ENCODE measurements around the gene SNX1. TPM values are rescaled to one million over a fixed set of nuclear protein-coding genes. Genes with fewer than 3 reads are reported as not detected.

The SNX1 gene
- total RNA-seq, 4 donors from 2014 or later = 74.5 to 178 (median 95.5) TPM

GRCh38 chr15:64136347-64136746 lies 40.6 kb downstream of the SNX1 start:
- Histone ChIP-seq H3K36me3 (no peaks in the 10 kb centered on the region), H3K27me3 (no peaks in the 10 kb centered on the region), H3K27ac (no peak overlapping the region), H3K4me1 (no peaks in the 10 kb centered on the region), H3K4me3 (no peak overlapping the region), H3K9me3 (no peaks in the 10 kb centered on the region)
- intact Hi-C loops (cut with DNase I; ENCODE audit: low total_unique reads) = no loop called here
- TF ChIP-seq CTCF (IDR thresholded peaks at IDR 0.05) = no peak
- DNase-seq = no peak

GRCh38 chr15:64137226-64137833 lies 41.5 kb downstream of the SNX1 start:
- Histone ChIP-seq H3K9me3 (no peaks in the 10 kb centered on the region), H3K27ac (no peak overlapping the region), H3K4me3 (no peak overlapping the region), H3K36me3 (no peaks in the 10 kb centered on the region), H3K27me3 (no peaks in the 10 kb centered on the region), H3K4me1 (no peaks in the 10 kb centered on the region)
- no peak for DNase-seq
- TF ChIP-seq CTCF (IDR thresholded peaks at IDR 0.05) = no peak
- no peak for TF ChIP-seq POLR2A (IDR thresholded peaks at IDR 0.05)
- intact Hi-C loops (cut with DNase I; ENCODE audit: low total_unique reads) = no loop called here

- no peak overlapping the region for H3K4me3 ChIP-seq
- H3K9me3 ChIP-seq = no peaks in the 10 kb centered on the region
- no peaks in the 10 kb centered on the region for H3K4me1 ChIP-seq
- H3K36me3 ChIP-seq = no peaks in the 10 kb centered on the region
- no peak for TF ChIP-seq CTCF (IDR thresholded peaks at IDR 0.05)
- TF ChIP-seq POLR2A (IDR thresholded peaks at IDR 0.05) = no peak
- intact Hi-C loops (cut with DNase I; ENCODE audit: low total_unique reads) = no loop called here
- H3K27ac ChIP-seq = no peak overlapping the region
- no peak for DNase-seq
- no peaks in the 10 kb centered on the region for H3K27me3 ChIP-seq
These were observed 42.7 kb downstream of the SNX1 start for GRCh38 chr15:64138331-64138941.

- no peak overlapping the region for H3K4me3 ChIP-seq
- TF ChIP-seq CTCF (IDR thresholded peaks at IDR 0.05) (no peak), POLR2A (IDR thresholded peaks at IDR 0.05) (no peak)
- DNase-seq = no peak
- H3K36me3 ChIP-seq = no peaks in the 10 kb centered on the region
- no peaks in the 10 kb centered on the region for H3K4me1 ChIP-seq
- no peaks in the 10 kb centered on the region for H3K27me3 ChIP-seq
- no peaks in the 10 kb centered on the region for H3K9me3 ChIP-seq
- no peak overlapping the region for H3K27ac ChIP-seq
- intact Hi-C loops (cut with DNase I; ENCODE audit: low total_unique reads) = no loop called here
These were observed 46.2 kb downstream of the SNX1 start for GRCh38 chr15:64141798-64142512.

- H3K4me1 ChIP-seq = no peaks in the 10 kb centered on the region
- DNase-seq = no peak
- H3K36me3 ChIP-seq = no peaks in the 10 kb centered on the region
- no peaks in the 10 kb centered on the region for H3K27me3 ChIP-seq
- no peaks in the 10 kb centered on the region for H3K9me3 ChIP-seq
- intact Hi-C loops (cut with DNase I; ENCODE audit: low total_unique reads) = no loop called here
- TF ChIP-seq POLR2A (IDR thresholded peaks at IDR 0.05) = no peak
- no peak for TF ChIP-seq CTCF (IDR thresholded peaks at IDR 0.05)
- no peak overlapping the region for H3K4me3 ChIP-seq
- no peak overlapping the region for H3K27ac ChIP-seq
These were observed 47.5 kb downstream of the SNX1 start for GRCh38 chr15:64143276-64143675.

All from uterus (tissue), 4 donors.